NB4 (cell line): ENCODE results near the gene DIP2C.

Experiments used
- DNase-seq: peaks from one replicate; pipeline ENCODE4 v3.0.0; 2010; ENCODE audit warnings: low read depth
- H3K4me3 ChIP-seq: one replicate; pipeline ENCODE4 v1.5.1; 2011; ENCODE audit warnings: mild to moderate bottlenecking, low read depth, low read length, moderate library complexity
- CTCF ChIP-seq: IDR thresholded peaks from one replicate; pipeline ENCODE4 v1.5.1; 2012; ENCODE audit warnings: low read depth, low read length
- MAX ChIP-seq: IDR thresholded peaks from 2 replicates; pipeline ENCODE4 v1.6.1; 2011; ENCODE audit warnings: low read depth, low read length
- MYC ChIP-seq: IDR thresholded peaks from 2 replicates; pipeline ENCODE4 v1.6.1; 2011; ENCODE audit warnings: low read depth, low read length
- POLR2A ChIP-seq: IDR thresholded peaks from 2 replicates; pipeline ENCODE4 v1.6.1; 2011; ENCODE audit warnings: mild to moderate bottlenecking; ENCODE audit not compliant: insufficient read length; ENCODE audit errors: extremely low read depth

DIP2C gene

GRCh38 chr10:606762-607544 lies 82.5 kb downstream of the DIP2C start:
- TF ChIP-seq MYC: no peak
- no peak for TF ChIP-seq MAX
- TF ChIP-seq POLR2A: no peak
- TF ChIP-seq CTCF: no peak
- H3K4me3 ChIP-seq: no peak overlapping the region
- DNase-seq: no peak

DNA sequence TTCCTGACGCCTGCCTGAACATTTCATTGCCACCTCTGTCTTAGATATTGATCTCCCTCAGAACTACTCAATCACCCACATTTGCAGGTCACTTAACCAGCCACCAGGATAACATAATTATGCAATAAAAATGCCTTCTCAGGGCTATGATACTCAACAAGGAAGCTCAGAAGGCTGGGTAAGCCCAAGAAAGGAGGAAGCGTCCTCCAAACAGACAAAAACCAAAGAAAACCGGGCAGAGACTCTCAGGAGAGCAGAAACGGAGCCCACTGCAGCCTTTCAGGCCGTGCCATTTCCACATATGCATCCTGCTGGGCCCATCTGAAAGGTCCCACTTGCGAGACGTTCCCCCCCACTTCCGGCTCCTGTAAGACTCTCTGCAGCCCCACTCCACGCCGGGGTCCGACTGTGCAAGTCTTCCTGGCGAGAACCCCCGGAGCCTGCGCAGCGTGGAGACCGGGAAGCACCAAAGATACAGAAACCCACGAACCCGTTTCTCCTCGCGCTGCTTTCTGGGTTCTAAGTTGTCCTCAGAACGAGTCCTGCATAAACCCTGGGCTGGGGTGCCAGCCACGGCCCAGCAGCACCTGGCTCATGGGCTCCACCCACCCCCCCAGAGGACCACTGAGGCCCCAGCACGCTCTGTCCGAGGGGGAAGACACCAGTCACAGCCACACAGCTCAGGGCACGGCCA lies 83.7 kb downstream of the DIP2C start:
- no peak for TF ChIP-seq CTCF
- no peak for TF ChIP-seq MYC
- TF ChIP-seq MAX: no peak
- TF ChIP-seq POLR2A: no peak
- no peak for DNase-seq
- H3K4me3 ChIP-seq: no peak overlapping the region

GRCh38 chr10:604716-605631 lies 84.5 kb downstream of the DIP2C start:
- DNase-seq: no peak
- TF ChIP-seq POLR2A (no peak), MYC (no peak), CTCF (no peak), MAX (no peak)
- H3K4me3 ChIP-seq: no peak overlapping the region

DNA sequence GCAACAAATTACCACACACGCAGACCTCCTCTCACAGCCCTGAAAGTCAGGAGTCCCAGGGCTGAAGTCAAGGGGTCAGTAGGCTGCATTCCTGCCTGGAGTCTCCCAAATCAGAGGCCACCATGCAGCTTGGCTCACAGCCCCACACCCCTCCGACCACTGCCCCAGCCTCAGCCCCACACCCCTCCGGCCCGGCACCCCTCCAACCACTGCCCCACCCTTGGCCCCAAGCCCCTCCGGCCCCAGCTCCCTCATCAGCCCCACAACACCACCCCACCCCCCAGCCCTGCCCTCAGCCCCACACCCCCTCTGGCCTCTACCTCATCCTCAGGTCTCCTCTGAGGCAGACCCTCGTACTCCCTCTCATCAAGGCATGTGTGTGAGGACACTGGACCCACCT lies 85.7 kb downstream of the DIP2C start:
- TF ChIP-seq MYC: no peak
- no peak for TF ChIP-seq CTCF
- no peak for TF ChIP-seq POLR2A
- TF ChIP-seq MAX: no peak
- no peak for DNase-seq
- H3K4me3 ChIP-seq: no peak overlapping the region

DNA sequence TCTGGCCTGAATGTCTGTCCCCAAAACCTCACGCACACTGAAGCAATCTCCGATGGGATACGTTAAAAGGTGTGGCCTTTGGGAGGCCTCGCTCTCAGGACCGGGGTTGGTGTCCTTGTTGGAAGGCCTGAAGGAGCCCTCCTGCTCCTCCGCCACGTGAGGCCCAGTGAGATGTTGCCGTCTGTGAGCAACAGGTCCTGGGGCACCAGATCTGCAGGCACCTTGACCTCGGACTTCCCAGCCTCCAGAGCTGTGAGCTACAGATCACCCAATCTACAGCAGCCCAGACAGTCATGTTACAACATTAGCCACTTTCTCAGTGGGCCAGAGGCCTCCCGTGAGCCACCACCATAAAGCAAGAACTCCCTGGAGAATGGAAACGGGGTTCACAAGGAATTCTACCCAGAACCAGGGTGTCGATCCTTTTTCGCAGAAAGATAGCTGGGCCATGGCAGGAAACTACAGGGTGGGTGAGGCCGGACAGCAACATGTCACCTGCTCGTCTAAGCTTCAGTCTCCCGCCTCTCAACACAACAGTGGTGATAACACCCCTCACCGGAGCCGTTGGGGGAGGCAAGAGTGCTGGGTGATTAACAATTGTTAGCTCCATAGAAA lies 87.0 kb downstream of the DIP2C start:
- no peak for DNase-seq
- H3K4me3 ChIP-seq: no peak overlapping the region
- no peak for TF ChIP-seq CTCF
- TF ChIP-seq MYC: no peak
- no peak for TF ChIP-seq POLR2A
- TF ChIP-seq MAX: no peak
